Panc1 (cell line): ENCODE measurements around the gene PABPN1.

ENCODE experiments used
- POLR2AphosphoS5 ChIP-seq: IDR thresholded peaks from 2 replicates; pipeline ENCODE4 v1.6.1; 2012; ENCODE audit warnings: mild to moderate bottlenecking, low read depth, low read length, moderate library complexity
- TCF7L2 ChIP-seq: IDR thresholded peaks from 2 replicates; pipeline ENCODE4 v1.6.1; 2011; ENCODE audit warnings: mild to moderate bottlenecking, low read depth, low read length, inconsistent platforms
- TF ChIP-seq, protein P1 (sequence below): fragments of 450-650 bp; IDR thresholded peaks from 2 replicates; pipeline ENCODE4 v1.5.1; 2017; ENCODE audit warnings: mild to moderate bottlenecking
- TF ChIP-seq, protein P2 (sequence below), 2 experiments: IDR thresholded peaks; 2 replicates each; pipeline ENCODE4 v1.6.1; 2011 to 2012; ENCODE audit warnings: low read depth in 2 of 2, control low read depth in 1 of 2, low read length in 1 of 2, mild to moderate bottlenecking in 1 of 2, moderate library complexity in 1 of 2; ENCODE audit not compliant: insufficient read depth in 1 of 2

DNA sequence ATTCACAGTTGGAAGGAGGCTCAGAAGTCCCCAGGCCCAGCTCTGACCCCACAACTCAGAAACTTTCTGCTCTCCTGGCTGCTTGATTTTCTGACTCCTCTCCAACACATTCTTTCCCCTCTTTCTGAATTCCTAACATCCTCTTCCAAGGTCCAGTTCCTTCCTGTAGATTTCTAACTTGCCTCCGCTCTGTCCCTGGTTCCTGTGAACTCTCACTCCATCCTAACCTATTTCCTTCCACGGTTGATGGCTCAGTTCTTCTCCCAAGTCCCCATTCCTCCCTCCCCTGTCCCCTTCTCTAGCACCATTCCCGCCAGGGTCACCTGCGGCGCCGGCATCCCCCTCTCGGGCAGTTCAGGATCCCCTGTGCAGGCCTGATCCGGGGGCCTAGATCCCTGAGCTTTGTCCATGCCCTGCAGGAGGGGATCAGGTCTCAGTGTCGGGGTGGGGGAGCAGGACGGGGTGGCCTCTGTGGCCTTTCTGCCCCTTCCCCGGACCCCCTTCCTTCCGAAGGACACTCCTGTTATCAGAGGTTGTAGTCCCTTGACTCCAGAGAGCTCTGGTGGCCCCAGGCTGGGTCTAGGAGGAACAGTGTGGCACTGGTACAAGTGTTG lies 37.4 kb downstream of the PABPN1 start:
- TF ChIP-seq, protein P1, sequence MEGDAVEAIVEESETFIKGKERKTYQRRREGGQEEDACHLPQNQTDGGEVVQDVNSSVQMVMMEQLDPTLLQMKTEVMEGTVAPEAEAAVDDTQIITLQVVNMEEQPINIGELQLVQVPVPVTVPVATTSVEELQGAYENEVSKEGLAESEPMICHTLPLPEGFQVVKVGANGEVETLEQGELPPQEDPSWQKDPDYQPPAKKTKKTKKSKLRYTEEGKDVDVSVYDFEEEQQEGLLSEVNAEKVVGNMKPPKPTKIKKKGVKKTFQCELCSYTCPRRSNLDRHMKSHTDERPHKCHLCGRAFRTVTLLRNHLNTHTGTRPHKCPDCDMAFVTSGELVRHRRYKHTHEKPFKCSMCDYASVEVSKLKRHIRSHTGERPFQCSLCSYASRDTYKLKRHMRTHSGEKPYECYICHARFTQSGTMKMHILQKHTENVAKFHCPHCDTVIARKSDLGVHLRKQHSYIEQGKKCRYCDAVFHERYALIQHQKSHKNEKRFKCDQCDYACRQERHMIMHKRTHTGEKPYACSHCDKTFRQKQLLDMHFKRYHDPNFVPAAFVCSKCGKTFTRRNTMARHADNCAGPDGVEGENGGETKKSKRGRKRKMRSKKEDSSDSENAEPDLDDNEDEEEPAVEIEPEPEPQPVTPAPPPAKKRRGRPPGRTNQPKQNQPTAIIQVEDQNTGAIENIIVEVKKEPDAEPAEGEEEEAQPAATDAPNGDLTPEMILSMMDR: no peak
- TF ChIP-seq POLR2AphosphoS5: no peak
- no peak for TF ChIP-seq TCF7L2
- TF ChIP-seq, protein P2, sequence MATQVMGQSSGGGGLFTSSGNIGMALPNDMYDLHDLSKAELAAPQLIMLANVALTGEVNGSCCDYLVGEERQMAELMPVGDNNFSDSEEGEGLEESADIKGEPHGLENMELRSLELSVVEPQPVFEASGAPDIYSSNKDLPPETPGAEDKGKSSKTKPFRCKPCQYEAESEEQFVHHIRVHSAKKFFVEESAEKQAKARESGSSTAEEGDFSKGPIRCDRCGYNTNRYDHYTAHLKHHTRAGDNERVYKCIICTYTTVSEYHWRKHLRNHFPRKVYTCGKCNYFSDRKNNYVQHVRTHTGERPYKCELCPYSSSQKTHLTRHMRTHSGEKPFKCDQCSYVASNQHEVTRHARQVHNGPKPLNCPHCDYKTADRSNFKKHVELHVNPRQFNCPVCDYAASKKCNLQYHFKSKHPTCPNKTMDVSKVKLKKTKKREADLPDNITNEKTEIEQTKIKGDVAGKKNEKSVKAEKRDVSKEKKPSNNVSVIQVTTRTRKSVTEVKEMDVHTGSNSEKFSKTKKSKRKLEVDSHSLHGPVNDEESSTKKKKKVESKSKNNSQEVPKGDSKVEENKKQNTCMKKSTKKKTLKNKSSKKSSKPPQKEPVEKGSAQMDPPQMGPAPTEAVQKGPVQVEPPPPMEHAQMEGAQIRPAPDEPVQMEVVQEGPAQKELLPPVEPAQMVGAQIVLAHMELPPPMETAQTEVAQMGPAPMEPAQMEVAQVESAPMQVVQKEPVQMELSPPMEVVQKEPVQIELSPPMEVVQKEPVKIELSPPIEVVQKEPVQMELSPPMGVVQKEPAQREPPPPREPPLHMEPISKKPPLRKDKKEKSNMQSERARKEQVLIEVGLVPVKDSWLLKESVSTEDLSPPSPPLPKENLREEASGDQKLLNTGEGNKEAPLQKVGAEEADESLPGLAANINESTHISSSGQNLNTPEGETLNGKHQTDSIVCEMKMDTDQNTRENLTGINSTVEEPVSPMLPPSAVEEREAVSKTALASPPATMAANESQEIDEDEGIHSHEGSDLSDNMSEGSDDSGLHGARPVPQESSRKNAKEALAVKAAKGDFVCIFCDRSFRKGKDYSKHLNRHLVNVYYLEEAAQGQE (IDR thresholded peaks at IDR 0.05; ENCODE audit: insufficient read depth in 1 of 2, low read depth in 2 of 2, low read length in 1 of 2): no peak
